Adrenal gland (tissue), 12 donors: Measurements from ENCODE around the gene ALDH1A3. TPM values are rescaled to one million over a fixed set of nuclear protein-coding genes. Genes with fewer than 3 reads are reported as not detected.

Experiments
- DNase-seq, 7 donors: peaks; one replicate each; pipeline ENCODE4 v3.0.0-alpha.2; 2019 to 2020
- H3K27ac ChIP-seq, 5 donors: fragments of 200-600 bp; sonication (generic) in 4 of 5; 1 replicate in 3 of 5; 2 replicates in 2 of 5; pipeline versions ENCODE4 v1.5.1 to v1.8.0; 2016 to 2020; ENCODE audit warnings: mild to moderate bottlenecking in 1 of 5
- H3K27me3 ChIP-seq: fragments of 200-600 bp; 2 replicates; pipeline ENCODE4 v1.8.0; 2021
- H3K36me3 ChIP-seq, 2 donors: fragments of 200-600 bp; replicated peaks in 1 of 2; 1 replicate in 1 of 2; 2 replicates in 1 of 2; pipeline versions ENCODE4 v1.5.1 to v1.8.0; 2018 to 2022
- H3K4me1 ChIP-seq, 2 donors: fragments of 200-600 bp; replicated peaks in 1 of 2; 1 replicate in 1 of 2; 2 replicates in 1 of 2; pipeline versions ENCODE4 v1.5.1 to v1.8.0; 2018 to 2021
- H3K4me3 ChIP-seq, 4 donors: fragments of 200-600 bp; sonication (generic) in 3 of 4; one replicate each; pipeline ENCODE4 v1.5.1; 2016 to 2018
- H3K9me3 ChIP-seq, 3 donors: fragments of 200-600 bp; sonication (generic) in 1 of 3; replicated peaks in 1 of 3; 1 replicate in 2 of 3; 2 replicates in 1 of 3; pipeline versions ENCODE4 v1.5.1 to v1.8.0; 2016 to 2021
- CTCF ChIP-seq, 6 experiments: fragments of 450-650 bp in 4 of 6; fragments of 200-600 bp in 2 of 6; sonication (generic) in 1 of 6; IDR thresholded peaks; 1 replicate in 5 of 6; 2 replicates in 1 of 6; pipeline versions ENCODE4 v1.5.1 to v1.8.0; 2016 to 2021; ENCODE audit warnings: antibody characterized with exemption in 6 of 6, mild to moderate bottlenecking in 2 of 6, moderate library complexity in 1 of 6
- POLR2A ChIP-seq, 2 donors: fragments of 450-650 bp; IDR thresholded peaks; one replicate each; pipeline ENCODE4 v1.6.1; 2017; ENCODE audit warnings: antibody characterized with exemption in 2 of 2, mild to moderate bottlenecking in 2 of 2, moderate library complexity in 1 of 2
- WGBS, 4 donors: extraction: QIAGEN DNeasy Blood & Tissue Kit in 2 of 4; methylation state at CpG; one replicate each; pipeline versions ENCODE4 v1.1.5 to v1.1.7; 2013 to 2017; 5-methylcytosine and 5-hydroxymethylcytosine counted together
- intact Hi-C, 2 donors: fragments of 100-400 bp; cut with DNase I; formaldehyde crosslinking; loops; one replicate each; pipeline versions ENCODE4 v1.14.1 to v1.15.0; 2022 to 2023
- polyA plus RNA-seq, 3 donors: library from polyadenylated mRNA; stranded (reverse); fragments of 200-250 nt in 2 of 3; fragments of 350-450 nt in 1 of 3; fragmentation: Illumina TruSeq in 1 of 3; extraction: RNeasy Lipid Tissue Mini Kit (QIAGEN cat#74804) in 1 of 3; gene quantifications; one replicate each; pipeline ENCODE4 v1.2.3, GENCODE V29; 2013 to 2014
- total RNA-seq, 9 donors: library from RNA; depleted of rRNA in 4 of 9; stranded (reverse); fragments of >200 nt in 4 of 9; fragments of 120-200 nt in 1 of 9; fragmentation: NEBNext Ultra II Directional in 1 of 9; extraction: Animal tissue kit (Norgen Biotek cat#: 25700) in 1 of 9; gene quantifications; one replicate each; pipeline versions ENCODE4 v1.1.0 to v1.2.4, GENCODE V29; 2013 to 2023
- donor health status: healthy with polysubstance abuse.
- donor health status: Bipolar disorder and iron deficiency.
- donor health status: DM: yes; HTN: yes; CAD: no.
- donor health status: DM: no; HTN: no; CAD: no.
- donor health status: DM: no; HTN: no; CAD: no.
- donor health status: DM: yes; HTN: yes; CAD: no.

The ALDH1A3 gene
- total and polyA plus RNA-seq, 12 donors = 1.8 to 165 (median 30.5) TPM

GRCh38 chr15:100920516-100921135 is 41.0 kb downstream of the ALDH1A3 start:
- no peaks in the 10 kb centered on the region for H3K9me3 ChIP-seq
- intact Hi-C loops = no loop called here
- no peak for TF ChIP-seq POLR2A (IDR thresholded peaks at IDR 0.05)
- no peak for TF ChIP-seq CTCF (IDR thresholded peaks at IDR 0.05)
- no peak for DNase-seq
- WGBS, 4 donors = 73 to 84% (median 81%) methylated on average over 8 of the region's 8 CpGs
- no peaks in the 10 kb centered on the region for H3K36me3 ChIP-seq
- no peak overlapping the region for H3K27ac ChIP-seq
- H3K4me3 ChIP-seq = no peak overlapping the region
- H3K4me1 ChIP-seq = peaks cover 0 to 10% of the 10 kb centered on the region in 2 donors
- H3K27me3 ChIP-seq = peaks cover 15% of the 10 kb centered on the region

GRCh38 chr15:100922192-100923040 is 42.8 kb downstream of the ALDH1A3 start:
- intact Hi-C loops = no loop called here
- Histone ChIP-seq H3K27ac (peak overlapping the region in 2 of 5 donors; percentile 27 to 40), H3K27me3 (peaks cover 14% of the 10 kb centered on the region), H3K9me3 (no peaks in the 10 kb centered on the region), H3K4me3 (no peak overlapping the region), H3K36me3 (no peaks in the 10 kb centered on the region), H3K4me1 (peaks cover 0 to 10% of the 10 kb centered on the region in 2 donors)
- 57 to 68% (median 59%) methylated on average over 12 to 13 of the region's 13 CpGs for WGBS, 4 donors
- DNase-seq = no peak
- TF ChIP-seq CTCF (IDR thresholded peaks at IDR 0.05) (no peak), POLR2A (IDR thresholded peaks at IDR 0.05) (no peak)

- H3K27ac ChIP-seq = peak overlapping the region in 2 of 5 donors; percentile 27 to 40
- intact Hi-C loops = no loop called here
Measured at GRCh38 chr15:100923076-100923475, 43.4 kb downstream of the ALDH1A3 start.

More at GRCh38 chr15:100923076-100923475, 43.4 kb downstream of the ALDH1A3 start:
- no peak for DNase-seq
- H3K36me3 ChIP-seq = no peaks in the 10 kb centered on the region
- peaks cover 8% of the 10 kb centered on the region for H3K27me3 ChIP-seq
- TF ChIP-seq POLR2A (IDR thresholded peaks at IDR 0.05) (no peak), CTCF (IDR thresholded peaks at IDR 0.05) (no peak)
- H3K4me1 ChIP-seq = peaks cover 0 to 10% of the 10 kb centered on the region in 2 donors
- H3K9me3 ChIP-seq = no peaks in the 10 kb centered on the region
- whole genome bisulfite sequencing, 4 donors = 81 to 94% (median 84%) methylated on average over 7 of the region's 7 CpGs
- H3K4me3 ChIP-seq = no peak overlapping the region
